Right cardiac atrium (tissue), 5 donors: Measurements from ENCODE around the gene CATSPER4. TPM values are rescaled to one million over a fixed set of nuclear protein-coding genes. Genes with fewer than 3 reads are reported as not detected.
A peak's percentile ranks its signal among the peaks of the same experiment; 100 is the strongest.

Experiments
- ATAC-seq, 2 donors: fragments of 200-7000 bp; cut with Tn5 transposase; one replicate each; pipeline versions ENCODE4 v1.8.0 to v1.9.1; 2020; ENCODE audit warnings: moderate library complexity in 2 of 2, mild to moderate bottlenecking in 1 of 2
- DNase-seq, 3 donors: peaks; one replicate each; pipeline ENCODE4 v3.0.0-alpha.2; 2020
- H3K27ac ChIP-seq: one replicate; pipeline ENCODE4 v1.5.1; 2013; ENCODE audit warnings: mild to moderate bottlenecking, low read length, control low read depth, moderate library complexity
- H3K27me3 ChIP-seq: one replicate; pipeline ENCODE4 v1.6.1; 2013; ENCODE audit not compliant: control insufficient read depth, insufficient read depth
- H3K4me1 ChIP-seq: one replicate; pipeline ENCODE4 v1.6.1; 2013; ENCODE audit warnings: low read length; ENCODE audit not compliant: control insufficient read depth, insufficient read depth
- H3K4me3 ChIP-seq: one replicate; pipeline ENCODE4 v1.5.1; 2013; ENCODE audit warnings: low read length, control low read depth
- H3K9me3 ChIP-seq: one replicate; pipeline ENCODE4 v1.6.1; 2013; ENCODE audit warnings: low read length; ENCODE audit not compliant: control insufficient read depth
- WGBS: extraction: QIAGEN DNeasy Blood & Tissue Kit; methylation state at CpG from one replicate; pipeline ENCODE4 v1.1.7; 2013; 5-methylcytosine and 5-hydroxymethylcytosine counted together
- intact Hi-C, 4 donors: fragments of 100-400 bp; cut with DNase I; formaldehyde crosslinking; loops; one replicate each; pipeline versions ENCODE4 v1.11.0 to v1.14.0; 2022 to 2023
- long read RNA-seq, 4 donors: library from polyadenylated mRNA; unstranded; transcript quantifications; one replicate each; pipeline ENCODE4 v2.0.0, GENCODE V29; 2020 to 2021
- polyA plus RNA-seq: library from polyadenylated mRNA; stranded (reverse); fragments of 200-250 nt; gene quantifications from one replicate; pipeline ENCODE4 v1.2.3, GENCODE V29; 2013
- total RNA-seq, 4 donors: library from RNA; stranded (reverse); fragmentation: NEBNext Ultra II Directional; extraction: Animal tissue kit (Norgen Biotek cat#: 25700); gene quantifications; one replicate each; pipeline ENCODE4 v1.2.1, GENCODE V29; 2021
- donor health status: healthy with polysubstance abuse.
- donor health status: DM: no; HTN: yes; CAD: no.
- donor health status: DM: no; HTN: no; CAD: no.
- donor health status: DM: no; HTN: yes; CAD: no; lungs with severe emphysema.
- donor health status: DM: yes; HTN: yes; CAD: no.

The CATSPER4 gene
- total RNA-seq, result not detected
- polyA plus RNA-seq, result not detected
- long read RNA-seq, donor 1, result 0 reads
- long read RNA-seq, donor 2, result 0 reads
- long read RNA-seq, donor 3, result 0 reads
- long read RNA-seq, donor 4, result 0 reads

DNA sequence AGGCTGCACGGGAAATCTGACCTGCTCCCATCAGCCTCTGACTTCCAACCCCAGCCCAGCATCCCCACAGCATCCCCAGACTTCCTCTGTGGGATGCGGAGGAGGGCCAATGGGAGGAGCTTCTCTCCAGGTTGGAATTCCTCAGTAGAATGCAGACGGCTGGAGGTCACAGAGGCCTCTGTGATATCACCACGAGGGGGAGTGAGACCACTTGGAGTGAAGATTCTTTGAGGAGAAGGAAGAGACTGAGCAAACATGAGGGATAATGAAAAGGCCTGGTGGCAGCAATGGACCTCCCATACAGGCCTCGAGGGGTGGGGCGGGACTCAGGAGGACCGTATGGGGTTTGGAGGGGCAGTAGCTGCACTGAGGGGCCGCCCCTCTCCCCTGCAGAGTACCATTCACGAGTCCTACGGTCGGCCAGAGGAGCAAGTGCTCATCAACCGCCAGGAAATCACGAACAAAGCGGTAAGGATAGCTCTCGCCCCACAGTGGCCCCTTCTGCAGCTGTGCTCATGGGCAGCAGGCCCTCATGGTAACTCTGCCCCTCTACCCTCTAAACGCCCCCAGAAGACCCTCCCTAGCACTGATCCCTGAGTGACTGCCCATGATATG, at the start of gene CATSPER4:
Gene CATSPER4, plus strand, starts transcription at position 230 of the 615 bp plus-strand sequence. Its CDS starts 26 bp downstream, at position 256.
- Histone ChIP-seq H3K27ac (no peak within 1 kb of the TSS), H3K4me1 (no peaks in the 10 kb centered on the region), H3K9me3 (no peaks in the 10 kb centered on the region), H3K4me3 (no peak within 1 kb of the TSS), H3K27me3 (no peaks in the 10 kb centered on the region)
- WGBS, result 42% methylated on average over 16 of the region's 16 CpGs
- intact Hi-C loops, result no loop called here
- ATAC-seq (no peak), DNase-seq (no peak)

DNA sequence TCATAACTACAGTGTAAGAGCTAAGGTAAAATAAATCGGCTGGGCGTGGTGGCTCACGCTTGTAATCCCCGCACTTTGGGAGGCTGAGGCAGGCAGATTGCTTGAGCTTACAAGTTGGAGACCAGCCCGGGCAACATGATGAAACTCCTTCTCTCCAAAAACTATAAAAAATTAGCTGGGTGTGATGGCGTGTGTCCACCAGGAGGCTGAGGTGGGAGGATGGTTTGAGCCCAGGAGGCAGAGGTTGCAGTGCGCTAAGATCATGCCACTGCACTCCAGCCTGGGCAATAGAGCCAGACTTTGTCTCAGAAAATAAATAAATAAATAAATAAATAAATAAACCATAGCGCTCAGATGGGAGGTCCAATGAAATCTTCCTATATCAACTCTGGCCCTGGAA, 48.2 kb upstream of the CATSPER4 start:
- intact Hi-C loops, result loop anchor here in 1 of 4 donors (10.0 kb wide), 1 partner anchor 107 kb away; no protein-coding TSS in a partner anchor
- H3K4me1 ChIP-seq, result no peaks in the 10 kb centered on the region
- no peaks in the 10 kb centered on the region for H3K27me3 ChIP-seq
- no peak for DNase-seq
- H3K4me3 ChIP-seq, result no peak overlapping the region
- no peak overlapping the region for H3K27ac ChIP-seq
- ATAC-seq, result no peak
- WGBS, result 87% methylated on average over 8 of the region's 8 CpGs
- no peaks in the 10 kb centered on the region for H3K9me3 ChIP-seq

GRCh38 chr1:26145041-26145959, 45.1 kb upstream of the CATSPER4 start:
- Histone ChIP-seq H3K4me3 (no peak overlapping the region), H3K27me3 (no peaks in the 10 kb centered on the region), H3K9me3 (no peaks in the 10 kb centered on the region), H3K4me1 (no peaks in the 10 kb centered on the region), H3K27ac (no peak overlapping the region)
- peak; percentile 88 to 92 for ATAC-seq
- intact Hi-C loops, result loop anchor here (2.0 to 10.0 kb wide), 6 partner anchors 38 to 113 kb away; no protein-coding TSS in a partner anchor
- peak; percentile 78 to 86 (median 82) for DNase-seq
- 25% methylated on average over 19 of the region's 19 CpGs for WGBS

DNA sequence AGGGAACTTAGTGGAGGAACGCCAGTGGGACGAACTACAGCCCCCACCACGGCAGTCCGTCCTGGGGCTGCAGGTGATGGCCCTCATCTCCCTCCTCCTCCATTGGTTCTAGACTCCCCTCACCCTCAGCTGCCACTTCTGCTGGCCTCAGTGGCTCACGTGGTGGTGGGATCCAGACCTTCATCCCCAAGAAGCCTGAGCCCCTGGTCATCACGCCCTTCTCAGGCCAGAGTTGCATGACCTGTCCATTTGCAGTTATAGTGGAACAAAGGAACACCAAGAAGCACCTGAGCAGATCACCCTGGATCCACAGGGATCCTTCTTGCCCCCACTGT, 44.5 kb upstream of the CATSPER4 start:
- WGBS, result 50% methylated on average over 6 of the region's 6 CpGs
- ATAC-seq, result no peak
- DNase-seq, result no peak
- H3K4me3 ChIP-seq, result no peak overlapping the region
- H3K27ac ChIP-seq, result no peak overlapping the region
- intact Hi-C loops, result loop anchor here (2.0 to 10.0 kb wide), 6 partner anchors 39 to 114 kb away; no protein-coding TSS in a partner anchor
- H3K4me1 ChIP-seq, result no peaks in the 10 kb centered on the region
- H3K27me3 ChIP-seq, result no peaks in the 10 kb centered on the region
- no peaks in the 10 kb centered on the region for H3K9me3 ChIP-seq

DNA sequence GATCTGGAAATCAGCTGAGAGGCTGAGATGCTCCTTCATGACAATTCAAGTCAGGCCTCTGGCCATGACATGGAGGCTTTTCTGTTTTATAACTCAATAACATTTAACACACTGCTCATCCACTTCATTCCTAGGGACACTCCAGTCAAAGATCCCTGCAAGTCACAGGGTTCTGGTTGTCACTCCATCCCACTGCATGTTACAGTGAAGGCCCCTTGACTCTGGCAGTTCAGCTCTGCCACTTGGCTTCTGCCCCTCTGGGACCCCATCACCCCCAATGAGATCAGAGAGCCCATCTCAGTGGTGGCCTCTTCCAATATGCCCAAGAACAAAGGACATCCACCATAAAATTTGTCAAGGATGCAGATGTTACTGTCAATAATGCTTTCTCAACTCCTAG, 41.5 kb upstream of the CATSPER4 start:
- no peak overlapping the region for H3K27ac ChIP-seq
- H3K9me3 ChIP-seq, result no peaks in the 10 kb centered on the region
- intact Hi-C loops, result loop anchor here (5.0 to 10.0 kb wide), 5 partner anchors 42 to 117 kb away; no protein-coding TSS in a partner anchor
- H3K4me3 ChIP-seq, result no peak overlapping the region
- ATAC-seq, result no peak
- no peaks in the 10 kb centered on the region for H3K27me3 ChIP-seq
- H3K4me1 ChIP-seq, result no peaks in the 10 kb centered on the region
- DNase-seq, result no peak

DNA sequence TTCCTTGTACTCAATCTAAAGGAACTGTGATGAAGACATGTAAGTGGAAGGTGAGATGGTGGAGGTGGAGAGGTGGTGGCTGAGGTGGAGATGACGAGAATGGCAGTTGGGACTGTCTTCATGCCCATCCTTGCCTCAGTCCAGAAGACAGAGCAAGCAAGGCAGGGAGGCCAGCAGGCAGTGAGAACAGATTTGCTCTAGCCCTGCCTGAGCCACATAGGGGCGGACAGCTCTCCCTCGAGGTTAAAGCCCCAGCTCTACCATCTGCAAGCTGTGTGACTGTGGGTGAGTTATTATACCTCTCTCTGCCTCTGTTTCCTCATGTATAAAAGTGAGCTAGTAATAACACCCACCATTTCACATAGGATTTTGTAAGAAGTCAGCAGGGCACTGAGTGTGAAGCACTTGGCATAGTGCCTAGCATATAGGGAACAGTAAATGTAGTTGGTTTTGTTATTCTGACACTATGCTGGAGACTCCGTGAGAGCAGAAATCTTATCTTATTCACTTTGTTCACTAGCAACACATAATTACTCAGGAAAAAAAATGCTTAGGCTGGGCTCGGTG, 36.4 kb upstream of the CATSPER4 start:
- intact Hi-C loops, result no loop called here
- no peaks in the 10 kb centered on the region for H3K9me3 ChIP-seq
- DNase-seq (no peak), ATAC-seq (no peak)
- 50% methylated on average over 5 of the region's 5 CpGs for WGBS
- no peaks in the 10 kb centered on the region for H3K27me3 ChIP-seq
- peaks cover 12% of the 10 kb centered on the region for H3K4me1 ChIP-seq
- no peak overlapping the region for H3K4me3 ChIP-seq
- H3K27ac ChIP-seq, result no peak overlapping the region

DNA sequence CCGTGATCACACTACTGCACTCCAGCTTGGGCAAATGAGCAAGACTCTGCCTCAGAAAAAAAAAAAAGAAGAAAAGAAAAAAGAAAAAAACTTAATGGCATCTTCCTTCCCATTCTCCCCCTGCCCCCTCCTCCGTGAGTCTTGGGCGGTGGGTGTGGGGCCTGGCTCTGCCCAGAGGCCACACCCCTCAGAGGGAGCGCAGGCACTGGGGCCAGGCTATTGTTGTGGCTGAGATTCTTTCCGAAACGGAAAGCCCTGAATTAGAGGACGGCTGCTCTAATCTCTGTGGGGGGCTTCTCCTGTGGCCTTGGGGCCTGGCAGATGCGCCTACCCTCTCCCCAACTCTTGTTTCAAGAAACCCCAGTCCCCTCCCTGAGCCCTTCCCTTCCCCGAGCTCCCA, 35.7 kb upstream of the CATSPER4 start:
- no peaks in the 10 kb centered on the region for H3K9me3 ChIP-seq
- H3K27me3 ChIP-seq, result no peaks in the 10 kb centered on the region
- WGBS, result 27% methylated on average over 9 of the region's 9 CpGs
- peak overlapping the region; percentile 57 for H3K27ac ChIP-seq
- H3K4me1 ChIP-seq, result peaks cover 15% of the 10 kb centered on the region
- H3K4me3 ChIP-seq, result no peak overlapping the region
- intact Hi-C loops, result loop anchor here in 2 of 4 donors (5.0 kb wide), 2 partner anchors 42 to 117 kb away; partner anchors contain the start of gene PDIK1L (in 1 of the 2)
- DNase-seq, result peak in 1 of 3 donors; percentile 72
- ATAC-seq, result peak; percentile 50 to 74

GRCh38 chr1:26155370-26156284, 34.8 kb upstream of the CATSPER4 start:
- intact Hi-C loops, result loop anchor here in 2 of 4 donors (5.0 kb wide), 2 partner anchors 43 to 118 kb away; partner anchors contain the start of gene PDIK1L (in 1 of the 2)
- 49% methylated on average over 21 of the region's 21 CpGs for WGBS
- Histone ChIP-seq H3K4me1 (peaks cover 15% of the 10 kb centered on the region), H3K27ac (peak overlapping the region; percentile 57), H3K27me3 (no peaks in the 10 kb centered on the region), H3K9me3 (no peaks in the 10 kb centered on the region), H3K4me3 (peak overlapping the region; percentile 46)
- DNase-seq (peak in 1 of 3 donors; percentile 16), ATAC-seq (peak in 1 of 2 donors; percentile 42)

DNA sequence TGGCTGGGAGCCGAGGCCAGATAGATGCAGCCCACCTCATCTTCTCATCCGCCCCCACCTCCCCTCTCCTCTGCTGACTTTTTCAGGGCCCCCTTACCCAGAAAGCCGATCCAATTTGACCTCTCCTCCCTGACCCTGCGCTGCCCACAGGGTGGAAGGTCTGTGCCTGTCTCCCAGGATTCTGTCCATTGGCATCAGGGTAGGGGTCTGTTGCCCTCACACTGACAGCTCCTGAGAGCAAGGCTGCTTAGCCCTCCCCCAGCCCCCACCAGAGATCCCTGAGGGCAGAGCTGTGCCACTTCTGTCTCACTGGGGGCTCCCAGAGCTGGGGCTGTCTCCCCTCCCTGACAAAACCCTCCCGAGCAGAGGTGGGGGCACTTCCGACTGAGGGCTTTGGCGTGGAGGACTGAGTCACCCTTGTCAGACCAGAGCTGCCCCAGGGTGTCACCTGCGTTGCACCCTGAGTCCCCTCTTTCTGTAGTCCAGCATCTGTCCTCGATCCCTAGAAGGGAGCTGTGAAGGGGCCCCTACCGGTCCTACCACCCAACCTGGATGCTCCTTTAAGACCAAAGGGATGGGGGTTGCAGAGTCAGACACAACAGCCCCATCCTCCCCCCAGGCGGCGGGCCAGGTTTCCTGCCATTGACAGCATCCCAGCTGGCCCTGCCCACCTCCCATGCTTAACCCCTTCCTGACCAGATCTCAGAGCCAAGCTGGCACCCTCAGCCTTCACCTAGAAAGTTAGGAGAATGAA, 33.9 kb upstream of the CATSPER4 start:
- no peaks in the 10 kb centered on the region for H3K9me3 ChIP-seq
- ATAC-seq (peak; percentile 12 to 38), DNase-seq (peak; percentile 58 to 88 (median 88))
- peak overlapping the region; percentile 46 for H3K4me3 ChIP-seq
- peaks cover 15% of the 10 kb centered on the region for H3K4me1 ChIP-seq
- intact Hi-C loops, result loop anchor here in 2 of 4 donors (5.0 kb wide), 2 partner anchors 44 to 119 kb away; partner anchors contain the start of gene PDIK1L (in 1 of the 2)
- H3K27me3 ChIP-seq, result no peaks in the 10 kb centered on the region
- 17% methylated on average over 12 of the region's 12 CpGs for WGBS
- peak overlapping the region; percentile 34 for H3K27ac ChIP-seq
